HepG2 (cell line): ENCODE data around the gene TRIM8. TPM values are rescaled to one million over a fixed set of nuclear protein-coding genes. Genes with fewer than 3 reads are reported as not detected.

Experiments
- ARID3A ChIP-seq: IDR thresholded peaks from 2 replicates; pipeline ENCODE4 v1.6.1; 2012; ENCODE audit warnings: low read depth, low read length, improper control_type of control experiment
- GMEB2 ChIP-seq: IDR thresholded peaks from 2 replicates; pipeline ENCODE4 v1.6.1; 2016; ENCODE audit warnings: missing biosample characterization, missing genetic modification reagents, low read depth
- HOXA5 ChIP-seq: sonication (generic); formaldehyde crosslinking; IDR thresholded peaks from 2 replicates; pipeline ENCODE4 v1.4.0; 2020; ENCODE audit warnings: missing genetic modification reagents
- JUNB ChIP-seq: sonication (generic); formaldehyde crosslinking; IDR thresholded peaks from 2 replicates; pipeline ENCODE4 v1.8.0; 2022; ENCODE audit warnings: missing genetic modification reagents, mild to moderate bottlenecking, borderline replicate concordance
- NAIF1 ChIP-seq: sonication (generic); formaldehyde crosslinking; IDR thresholded peaks from 2 replicates; pipeline ENCODE4 v1.5.0; 2020; ENCODE audit warnings: mild to moderate bottlenecking, missing genetic modification reagents, borderline replicate concordance
- NCOA5 ChIP-seq: sonication (generic); formaldehyde crosslinking; IDR thresholded peaks from 2 replicates; pipeline ENCODE4 v1.4.0; 2020; ENCODE audit warnings: missing genetic modification reagents
- PHB2 ChIP-seq: fragments of 450-650 bp; IDR thresholded peaks from 2 replicates; pipeline ENCODE4 v1.6.1; 2018; ENCODE audit not compliant: partially characterized antibody
- PLRG1 ChIP-seq: fragments of 450-650 bp; conservative IDR thresholded peaks from 2 replicates; pipeline ENCODE4 v1.6.1; 2016
- RFXANK ChIP-seq: IDR thresholded peaks from 2 replicates; pipeline ENCODE4 v1.6.1; 2016
- SMARCE1 ChIP-seq: fragments of 450-650 bp; IDR thresholded peaks from 2 replicates; pipeline ENCODE4 v1.6.1; 2017; ENCODE audit warnings: borderline replicate concordance
- XBP1 ChIP-seq: sonication (generic); formaldehyde crosslinking; IDR thresholded peaks from 2 replicates; pipeline ENCODE4 v1.5.0; 2020; ENCODE audit warnings: missing genetic modification reagents
- ZC3H13 ChIP-seq: sonication (generic); formaldehyde crosslinking; IDR thresholded peaks from 2 replicates; pipeline ENCODE4 v1.8.1; 2023; ENCODE audit warnings: mild to moderate bottlenecking, missing genetic modification reagents, moderate library complexity
- ZHX2 ChIP-seq, 2 experiments: sonication (generic) in 1 of 2; formaldehyde crosslinking in 1 of 2; IDR thresholded peaks; 2 replicates each; pipeline versions ENCODE4 v1.6.1 to v1.9.0; 2014 to 2022; ENCODE audit warnings: antibody characterized with exemption in 1 of 2, borderline replicate concordance in 1 of 2, inconsistent platforms in 1 of 2, low read depth in 1 of 2, missing genetic modification reagents in 1 of 2
- ZMAT3 ChIP-seq: sonication (generic); formaldehyde crosslinking; conservative IDR thresholded peaks from 2 replicates; pipeline ENCODE4 v1.7.0; 2021; ENCODE audit warnings: missing genetic modification reagents
- ZNF598 ChIP-seq: sonication (generic); formaldehyde crosslinking; IDR thresholded peaks from 2 replicates; pipeline ENCODE4 v1.5.1; 2020; ENCODE audit warnings: mild to moderate bottlenecking, missing genetic modification reagents, borderline replicate concordance
- polyA plus RNA-seq, 8 experiments: library from polyadenylated mRNA; depleted of rRNA in 3 of 8; stranded (reverse) in 7 of 8; unstranded in 1 of 8; fragments of >200 nt; fragmentation: Illumina TruSeq in 4 of 8; extraction: Trizol in 4 of 8; gene quantifications; 2 replicates each; pipeline versions ENCODE4 v1.2.1 to v1.2.3, GENCODE V29; 2011 to 2016; ENCODE audit warnings: low read depth in 4 of 8, missing spikeins in 1 of 8, mixed read lengths in 1 of 8; ENCODE audit not compliant: insufficient read depth in 1 of 8
- total RNA-seq, 5 experiments: library from RNA; depleted of rRNA; stranded (reverse); fragments of >200 nt; fragmentation: Illumina TruSeq; extraction: Trizol; gene quantifications; 2 replicates each; pipeline ENCODE4 v1.2.3, GENCODE V29; 2016; ENCODE audit warnings: low read depth in 1 of 5
- TF ChIP-seq, protein P1 (sequence below): sonication (generic); formaldehyde crosslinking; IDR thresholded peaks from 2 replicates; pipeline ENCODE4 v1.4.0; 2020; ENCODE audit warnings: missing genetic modification reagents, borderline replicate concordance

TRIM8 gene
- total and polyA plus RNA-seq, 2 of the 13 experiments (the other 11 are each of a cell fraction or from before 2014, with no cell fraction given), result 38.9 to 66.5 TPM

- TF ChIP-seq ZMAT3, result peak; percentile 71; the same call in 1 of the 2 replicates
- TF ChIP-seq PLRG1, result no peak
- no peak for TF ChIP-seq ZHX2 (IDR thresholded peaks at IDR 0.05; ENCODE audit: low read depth)
- no peak for TF ChIP-seq ZHX2 (CRISPR knock-in tag; IDR thresholded peaks at IDR 0.05; ENCODE audit: borderline replicate concordance)
- TF ChIP-seq ZC3H13 (CRISPR knock-in tag), result no peak
- TF ChIP-seq NCOA5 (CRISPR knock-in tag), result no peak
- TF ChIP-seq ZNF598, result no peak
- no peak for TF ChIP-seq XBP1
- TF ChIP-seq PHB2, result no peak
- TF ChIP-seq JUNB (CRISPR knock-in tag), result no peak
- TF ChIP-seq ARID3A, result no peak
- TF ChIP-seq GMEB2 (CRISPR knock-in tag), result no peak
- TF ChIP-seq, protein P1, sequence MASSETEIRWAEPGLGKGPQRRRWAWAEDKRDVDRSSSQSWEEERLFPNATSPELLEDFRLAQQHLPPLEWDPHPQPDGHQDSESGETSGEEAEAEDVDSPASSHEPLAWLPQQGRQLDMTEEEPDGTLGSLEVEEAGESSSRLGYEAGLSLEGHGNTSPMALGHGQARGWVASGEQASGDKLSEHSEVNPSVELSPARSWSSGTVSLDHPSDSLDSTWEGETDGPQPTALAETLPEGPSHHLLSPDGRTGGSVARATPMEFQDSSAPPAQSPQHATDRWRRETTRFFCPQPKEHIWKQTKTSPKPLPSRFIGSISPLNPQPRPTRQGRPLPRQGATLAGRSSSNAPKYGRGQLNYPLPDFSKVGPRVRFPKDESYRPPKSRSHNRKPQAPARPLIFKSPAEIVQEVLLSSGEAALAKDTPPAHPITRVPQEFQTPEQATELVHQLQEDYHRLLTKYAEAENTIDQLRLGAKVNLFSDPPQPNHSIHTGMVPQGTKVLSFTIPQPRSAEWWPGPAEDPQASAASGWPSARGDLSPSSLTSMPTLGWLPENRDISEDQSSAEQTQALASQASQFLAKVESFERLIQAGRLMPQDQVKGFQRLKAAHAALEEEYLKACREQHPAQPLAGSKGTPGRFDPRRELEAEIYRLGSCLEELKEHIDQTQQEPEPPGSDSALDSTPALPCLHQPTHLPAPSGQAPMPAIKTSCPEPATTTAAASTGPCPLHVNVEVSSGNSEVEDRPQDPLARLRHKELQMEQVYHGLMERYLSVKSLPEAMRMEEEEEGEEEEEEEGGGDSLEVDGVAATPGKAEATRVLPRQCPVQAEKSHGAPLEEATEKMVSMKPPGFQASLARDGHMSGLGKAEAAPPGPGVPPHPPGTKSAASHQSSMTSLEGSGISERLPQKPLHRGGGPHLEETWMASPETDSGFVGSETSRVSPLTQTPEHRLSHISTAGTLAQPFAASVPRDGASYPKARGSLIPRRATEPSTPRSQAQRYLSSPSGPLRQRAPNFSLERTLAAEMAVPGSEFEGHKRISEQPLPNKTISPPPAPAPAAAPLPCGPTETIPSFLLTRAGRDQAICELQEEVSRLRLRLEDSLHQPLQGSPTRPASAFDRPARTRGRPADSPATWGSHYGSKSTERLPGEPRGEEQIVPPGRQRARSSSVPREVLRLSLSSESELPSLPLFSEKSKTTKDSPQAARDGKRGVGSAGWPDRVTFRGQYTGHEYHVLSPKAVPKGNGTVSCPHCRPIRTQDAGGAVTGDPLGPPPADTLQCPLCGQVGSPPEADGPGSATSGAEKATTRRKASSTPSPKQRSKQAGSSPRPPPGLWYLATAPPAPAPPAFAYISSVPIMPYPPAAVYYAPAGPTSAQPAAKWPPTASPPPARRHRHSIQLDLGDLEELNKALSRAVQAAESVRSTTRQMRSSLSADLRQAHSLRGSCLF, result no peak
- no peak for TF ChIP-seq HOXA5 (CRISPR knock-in tag)
- no peak for TF ChIP-seq NAIF1
- TF ChIP-seq RFXANK (CRISPR knock-in tag), result no peak
- no peak for TF ChIP-seq SMARCE1
Measured at GRCh38 chr10:102645388-102645740, 1.1 kb downstream of the TRIM8 start (continued).
